HG03432 (cell line): ENCODE measurements around the gene REXO4.

Source experiments
- ATAC-seq: cut with Tn5 transposase; IDR thresholded peaks from one replicate; pipeline ENCODE4 v1.9.1; 2021; ENCODE audit warnings: mild to moderate bottlenecking, moderate library complexity; ENCODE audit not compliant: unreplicated experiment

Gene REXO4

DNA sequence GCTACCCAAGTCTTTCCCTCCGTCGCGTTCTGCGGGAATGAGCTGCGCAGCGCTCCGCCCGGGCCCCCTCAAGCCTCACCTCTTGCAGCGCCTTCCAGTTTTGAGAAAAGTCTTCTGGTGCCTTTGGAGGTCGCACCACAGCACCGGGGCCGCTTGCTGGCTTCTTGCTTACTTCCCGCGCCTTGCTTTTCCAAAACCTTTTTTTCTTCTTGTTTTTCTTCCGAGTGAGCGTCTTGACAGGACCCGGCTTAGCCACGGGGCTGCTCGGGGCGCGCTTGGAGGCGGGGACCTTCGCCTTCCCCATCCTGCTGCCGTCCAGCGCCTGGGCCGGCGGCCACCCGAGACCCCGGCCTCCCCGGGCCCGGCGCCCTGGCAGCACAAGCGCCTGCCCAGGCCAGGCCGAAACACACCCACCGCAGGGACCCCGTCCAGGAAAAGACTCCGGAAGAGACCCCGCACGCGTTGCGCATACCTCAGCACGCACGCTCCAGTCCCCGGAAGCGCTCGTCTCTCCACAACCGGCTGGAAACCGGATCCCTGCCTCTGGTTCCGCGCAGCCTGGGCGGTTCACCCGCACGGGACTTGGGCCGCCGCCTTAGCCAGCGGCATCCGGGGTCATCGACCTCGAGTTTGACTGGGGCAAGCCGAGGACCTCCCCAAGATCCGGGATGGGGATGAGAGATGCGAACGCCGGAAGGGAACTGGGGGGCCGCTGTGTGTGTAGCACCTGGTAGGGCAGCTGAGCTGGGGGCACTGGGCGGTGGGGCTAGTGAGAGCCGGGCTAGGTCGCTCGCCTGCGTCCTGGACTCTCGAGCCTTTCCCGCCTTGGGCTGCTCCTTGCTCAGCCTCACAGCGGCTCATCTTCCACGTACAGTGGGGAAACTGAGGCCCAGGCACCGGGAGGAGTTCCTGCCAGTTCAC, at the start of gene REXO4:
Gene REXO4, minus strand, starts transcription at position 470 of the 921 bp plus-strand sequence. Its CDS starts 166 bp downstream, at position 304.
- peak; percentile 76 for ATAC-seq

DNA sequence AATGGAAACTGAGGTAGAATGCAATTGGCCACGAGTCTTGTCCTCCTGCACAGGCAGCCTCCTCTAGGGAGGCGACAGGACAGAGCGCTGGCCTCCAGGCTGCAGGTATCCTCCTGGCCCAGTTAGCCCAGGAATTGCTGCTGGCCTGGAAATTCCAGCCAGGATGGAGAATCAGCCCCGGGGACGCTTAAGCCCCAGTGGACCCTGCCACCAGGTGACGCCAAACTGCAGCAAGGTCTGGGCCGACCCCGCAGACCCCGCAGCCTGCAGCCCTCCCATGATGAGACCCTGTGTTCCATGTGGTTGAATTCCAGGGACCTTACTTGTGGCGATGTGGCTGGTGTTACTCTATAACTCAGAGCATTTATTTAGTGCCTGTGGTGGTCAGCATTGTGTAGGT, 49.3 kb upstream of the REXO4 start:
- ATAC-seq, result no peak

DNA sequence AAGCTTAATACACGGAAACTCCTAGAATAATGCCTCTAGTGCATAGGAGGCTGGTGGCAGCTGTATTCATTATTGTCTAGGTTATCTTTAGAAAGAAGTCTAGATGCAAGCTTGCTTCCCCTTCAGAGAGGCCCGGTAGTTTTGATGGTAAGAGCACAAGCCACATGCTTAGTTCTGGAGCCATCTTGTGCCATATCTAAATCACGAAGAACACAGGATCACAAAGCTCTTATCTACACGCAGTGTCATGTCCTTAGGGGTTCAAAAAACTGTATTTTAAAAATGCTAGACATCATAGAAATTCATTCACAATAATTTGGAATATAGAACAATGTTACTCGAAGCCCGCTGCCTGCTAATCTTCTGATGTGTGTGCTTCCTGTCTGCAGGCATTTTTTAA, 48.2 kb upstream of the REXO4 start:
- no peak for ATAC-seq

- no peak for ATAC-seq
Measured at GRCh38 chr9:133464638-133465037, 46.8 kb upstream of the REXO4 start.

- no peak for ATAC-seq
Measured at GRCh38 chr9:133463864-133464615, 46.2 kb upstream of the REXO4 start.

GRCh38 chr9:133463234-133463863, 45.5 kb upstream of the REXO4 start:
- no peak for ATAC-seq

- no peak for ATAC-seq
Measured at GRCh38 chr9:133461975-133462374, 44.2 kb upstream of the REXO4 start.

DNA sequence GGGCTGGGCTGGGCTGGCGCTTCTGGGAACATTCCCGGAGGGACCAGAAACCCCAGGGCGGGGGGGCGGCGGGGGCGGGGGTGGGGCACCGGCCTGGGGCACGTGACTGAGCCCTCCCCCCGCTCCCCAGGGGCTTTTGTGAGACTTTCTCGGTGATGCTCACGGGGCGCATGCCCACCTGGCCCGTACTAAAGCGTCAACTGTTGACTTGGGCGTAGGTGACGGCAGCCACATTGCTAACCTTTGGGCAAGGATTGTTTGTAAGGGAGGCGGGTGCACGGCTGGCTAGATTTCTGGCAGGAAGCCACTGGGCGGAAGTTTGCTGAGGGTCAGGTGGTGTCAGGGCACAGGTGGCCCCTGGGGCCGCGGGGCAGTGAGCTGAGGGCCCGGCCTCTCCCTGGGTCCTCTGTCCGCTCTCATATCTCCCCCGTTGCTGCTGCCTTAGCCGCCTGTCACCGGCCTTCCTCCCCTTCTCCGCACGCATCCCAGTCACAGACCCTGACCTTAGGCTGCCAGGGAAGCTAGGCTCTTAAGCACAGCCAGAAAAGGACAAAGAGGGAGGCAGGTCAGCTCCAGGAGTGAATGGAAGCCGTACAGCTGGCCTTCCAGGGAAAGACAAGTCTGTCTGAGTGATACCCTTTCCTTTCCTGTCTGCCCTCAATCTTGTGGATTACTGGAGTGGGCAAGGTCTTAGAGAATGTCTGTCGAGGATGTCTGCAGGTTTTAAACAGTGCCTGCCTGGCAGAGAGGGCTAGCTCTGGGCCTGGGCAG, 42.8 kb upstream of the REXO4 start:
- peak; percentile 21 for ATAC-seq

- ATAC-seq, result peak; percentile 75
Measured at GRCh38 chr9:133459476-133460404, 41.9 kb upstream of the REXO4 start, which contains the start of gene CACFD1. TSS of gene CACFD1 (plus strand) at chr9:133459978. CDS start at chr9:133460067, 89 bp downstream.

DNA sequence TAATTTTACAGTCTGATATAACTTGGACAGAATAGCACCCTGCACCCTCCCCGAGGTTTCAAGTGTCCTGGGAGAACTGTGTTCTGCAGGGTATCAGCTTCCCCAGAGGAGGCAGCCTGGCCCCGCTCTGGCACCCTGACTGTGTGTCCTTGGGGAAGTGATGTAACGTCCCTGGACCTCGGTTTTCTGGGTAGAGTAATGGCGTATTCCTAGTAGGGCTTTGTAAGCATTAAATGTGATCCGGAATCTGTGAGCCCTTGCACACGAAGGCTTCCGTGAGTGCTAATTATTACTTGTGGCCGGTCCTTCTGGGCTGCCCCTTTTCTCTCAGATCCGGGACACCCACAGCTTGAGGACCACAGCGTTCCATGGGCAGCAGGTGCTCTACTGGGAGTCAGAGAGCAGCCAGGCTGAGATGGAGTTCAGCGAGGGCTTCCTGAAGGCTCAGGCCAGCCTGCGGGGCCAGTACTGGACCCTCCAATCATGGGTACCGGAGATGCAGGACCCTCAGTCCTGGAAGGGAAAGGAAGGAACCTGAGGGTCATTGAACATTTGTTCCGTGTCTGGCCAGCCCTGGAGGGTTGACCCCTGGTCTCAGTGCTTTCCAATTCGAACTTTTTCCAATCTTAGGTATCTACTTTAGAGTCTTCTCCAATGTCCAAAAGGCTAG, 41.0 kb upstream of the REXO4 start:
- ATAC-seq, result no peak

- no peak for ATAC-seq
Measured at GRCh38 chr9:133457748-133458147, 39.9 kb upstream of the REXO4 start.

DNA sequence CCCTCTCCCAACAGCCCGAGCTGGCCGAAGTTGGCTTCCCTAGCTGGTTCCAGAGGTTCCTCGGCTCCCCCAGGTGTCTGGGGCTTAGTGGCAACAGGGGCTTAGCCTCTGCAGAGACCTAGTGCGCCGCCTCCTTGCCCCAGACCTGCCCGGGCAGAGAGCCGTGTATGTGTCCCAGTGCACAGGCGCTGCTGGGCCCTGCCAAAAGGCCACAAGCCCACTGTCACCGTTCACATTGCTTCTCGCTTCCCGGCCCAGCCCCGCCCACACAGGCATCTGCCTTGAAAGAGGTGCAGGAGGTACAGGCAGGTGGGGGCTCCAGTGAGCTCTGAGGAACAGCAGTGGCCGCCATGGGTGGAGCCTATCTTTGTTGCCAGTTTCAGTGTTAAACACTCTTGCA, 39.4 kb upstream of the REXO4 start:
- ATAC-seq, result no peak

DNA sequence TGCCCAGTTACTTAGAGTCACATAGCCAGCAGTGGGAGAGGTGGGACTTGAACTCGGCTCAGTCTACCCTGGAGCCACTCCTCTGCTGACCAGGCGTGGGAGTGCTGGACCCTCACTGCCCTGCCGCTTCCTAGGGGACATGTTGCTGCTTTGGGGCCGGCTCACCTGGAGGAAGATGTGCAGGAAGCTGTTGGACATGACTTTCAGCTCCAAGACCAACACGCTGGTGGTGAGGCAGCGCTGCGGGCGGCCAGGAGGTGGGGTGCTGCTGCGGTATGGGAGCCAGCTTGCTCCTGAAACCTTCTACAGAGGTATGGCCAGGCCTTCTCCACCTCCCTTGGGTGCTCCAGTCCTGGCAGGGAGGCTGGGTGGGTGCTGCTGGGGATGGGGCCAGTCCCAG, 38.6 kb upstream of the REXO4 start:
- ATAC-seq, result no peak

GRCh38 chr9:133455936-133456335, 38.1 kb upstream of the REXO4 start:
- no peak for ATAC-seq

DNA sequence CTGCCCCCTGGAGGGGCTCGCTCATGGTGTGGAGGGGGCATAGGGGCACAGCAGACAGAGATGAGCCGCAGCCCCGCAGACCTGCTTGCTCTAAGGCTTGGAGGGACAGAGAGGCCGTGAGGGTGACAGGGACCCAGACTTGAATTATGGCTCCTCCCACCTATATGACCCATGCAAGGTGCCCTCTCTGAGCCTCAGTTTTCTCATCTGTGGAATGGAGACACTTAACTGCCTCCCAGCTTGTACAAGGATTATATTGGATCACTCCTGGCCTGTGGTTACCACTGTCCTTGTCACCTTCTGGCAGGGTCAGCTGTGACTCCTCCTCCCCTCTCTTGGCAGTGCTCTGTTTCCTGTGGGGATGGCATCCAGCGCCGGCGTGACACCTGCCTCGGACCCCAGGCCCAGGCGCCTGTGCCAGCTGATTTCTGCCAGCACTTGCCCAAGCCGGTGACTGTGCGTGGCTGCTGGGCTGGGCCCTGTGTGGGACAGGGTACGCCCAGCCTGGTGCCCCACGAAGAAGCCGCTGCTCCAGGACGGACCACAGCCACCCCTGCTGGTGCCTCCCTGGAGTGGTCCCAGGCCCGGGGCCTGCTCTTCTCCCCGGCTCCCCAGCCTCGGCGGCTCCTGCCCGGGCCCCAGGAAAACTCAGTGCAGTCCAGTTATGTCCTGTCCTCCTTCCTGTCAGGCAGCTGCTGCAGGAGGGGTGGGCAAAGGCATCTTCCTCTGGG, 37.3 kb upstream of the REXO4 start:
- ATAC-seq, result no peak

GRCh38 chr9:133454325-133454724, 36.5 kb upstream of the REXO4 start:
- no peak for ATAC-seq

DNA sequence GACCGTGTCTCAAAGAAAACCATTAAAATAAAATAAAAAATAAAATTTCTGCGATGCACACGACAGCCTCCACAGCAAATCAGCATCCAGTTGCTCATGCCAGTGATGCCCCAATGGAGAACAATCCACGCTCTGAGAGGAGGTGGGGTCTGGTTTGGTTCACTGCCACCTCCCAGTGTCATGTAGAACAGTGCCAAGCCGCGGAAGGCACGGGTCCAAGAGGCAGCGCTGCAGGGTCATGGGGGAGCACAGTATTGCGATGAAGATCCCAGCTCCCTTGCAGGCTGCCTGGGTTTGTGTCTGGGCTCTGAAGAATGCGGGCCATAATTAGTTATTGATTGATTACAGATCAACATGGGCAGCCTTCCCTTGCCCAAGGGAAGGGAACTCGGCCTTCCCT, 35.8 kb upstream of the REXO4 start:
- ATAC-seq, result no peak

GRCh38 chr9:133452562-133452961, 34.8 kb upstream of the REXO4 start:
- ATAC-seq, result no peak
